OCI-LY7 (cell line): ENCODE results near the gene TNFRSF12A. TPM values are rescaled to one million over a fixed set of nuclear protein-coding genes. Genes with fewer than 3 reads are reported as not detected.
A peak's percentile ranks its signal among the peaks of the same experiment; 100 is the strongest.
"Not testable (repeated sequence)": the region's sequence is repeated elsewhere in the genome, so short reads cannot be mapped to it uniquely, and the experiment has no call there.

Experiments
- BruUV-seq: library from RNA; stranded (reverse); fragments of 400-500 nt; replicated peaks from 2 replicates; lab custom pipeline; 2021; lab: Mats Ljungman, UMichigan
- CTCF ChIA-PET: fragments of 300-600 bp; sonication (Branson Sonifier 250); formaldehyde crosslinking; loops from one replicate; lab custom pipeline; 2022; ENCODE audit warnings: antibody characterized with exemption; ENCODE audit not compliant: unreplicated experiment; lab: Charles Lee
- POLR2A ChIA-PET: fragments of 300-600 bp; sonication (Branson Sonifier 250); formaldehyde crosslinking; loops from one replicate; lab custom pipeline; 2022; ENCODE audit warnings: antibody characterized with exemption; lab: Charles Lee
- DNase-seq: peaks from one replicate; pipeline ENCODE4 v3.0.0-alpha.2; 2015; ENCODE audit warnings: low spot score
- H2AFZ ChIP-seq: fragments of 200-600 bp; sonication (generic), shearing (Covaris generic); 2 replicates; pipeline ENCODE4 v1.6.1; 2014; ENCODE audit warnings: mild to moderate bottlenecking, antibody characterized with exemption, low read length, moderate library complexity
- H3K27ac ChIP-seq: fragments of 200-600 bp; sonication (generic); 2 replicates; pipeline ENCODE4 v1.5.1; 2014; ENCODE audit warnings: mixed run types, low read depth, mild to moderate bottlenecking, moderate library complexity, low read length, inconsistent platforms; ENCODE audit not compliant: poor library complexity, severe bottlenecking
- H3K36me3 ChIP-seq: fragments of 200-600 bp; sonication (generic); 2 replicates; pipeline ENCODE4 v1.6.1; 2014; ENCODE audit warnings: mild to moderate bottlenecking, antibody characterized with exemption, low read length, moderate library complexity, mixed read lengths; ENCODE audit not compliant: insufficient read depth
- H3K4me1 ChIP-seq: fragments of 200-600 bp; sonication (generic); 2 replicates; pipeline ENCODE4 v1.5.1; 2014; ENCODE audit warnings: mild to moderate bottlenecking, low read length; ENCODE audit not compliant: insufficient read depth, poor library complexity, severe bottlenecking
- H3K4me2 ChIP-seq: fragments of 200-600 bp; sonication (generic); 2 replicates; pipeline ENCODE4 v1.6.1; 2014; ENCODE audit warnings: mild to moderate bottlenecking, low read length
- H3K4me3 ChIP-seq: fragments of 200-600 bp; sonication (generic); 2 replicates; pipeline ENCODE4 v1.5.1; 2014; ENCODE audit warnings: mild to moderate bottlenecking, low read depth, low read length; ENCODE audit not compliant: poor library complexity, severe bottlenecking
- H3K79me2 ChIP-seq: fragments of 200-600 bp; sonication (generic); 2 replicates; pipeline ENCODE4 v1.6.1; 2016; ENCODE audit warnings: low read depth, mild to moderate bottlenecking, low read length, moderate library complexity, mixed read lengths; ENCODE audit not compliant: insufficient read depth
- H3K9me2 ChIP-seq: fragments of 200-600 bp; sonication (generic); 2 replicates; pipeline ENCODE4 v1.6.1; 2016; ENCODE audit warnings: mild to moderate bottlenecking, low read length, mixed read lengths; ENCODE audit not compliant: insufficient read depth
- H3K9me3 ChIP-seq: fragments of 200-600 bp; sonication (generic); 2 replicates; pipeline ENCODE4 v1.6.1; 2014; ENCODE audit warnings: mild to moderate bottlenecking, mixed run types, low read length, mixed read lengths
- H4K20me1 ChIP-seq: fragments of 200-600 bp; sonication (generic); 2 replicates; pipeline ENCODE4 v1.6.1; 2014; ENCODE audit warnings: mild to moderate bottlenecking, antibody characterized with exemption, low read length, moderate library complexity, mixed read lengths; ENCODE audit not compliant: insufficient read depth
- EZH2phosphoT487 ChIP-seq: fragments of 200-600 bp; sonication (generic); IDR thresholded peaks from 2 replicates; pipeline ENCODE4 v1.6.1; 2018; ENCODE audit warnings: low read depth, borderline replicate concordance, mild to moderate bottlenecking, mixed run types, antibody characterized with exemption, low read length, moderate library complexity, mixed read lengths
- intact Hi-C: fragments of 100-400 bp; cut with micrococcal nuclease; formaldehyde crosslinking; loops from one replicate; pipeline ENCODE4 v1.10.0; 2022; ENCODE audit not compliant: unreplicated experiment
- total RNA-seq, 2 experiments: library from RNA; depleted of rRNA in 1 of 2; stranded (reverse); fragments of >200 nt in 1 of 2; shearing (Covaris generic) in 1 of 2; gene quantifications; 2 replicates each; pipeline ENCODE4 v1.2.3, GENCODE V29; 2014 to 2022
- TF ChIP-seq, protein P1 (sequence below): fragments of 200-600 bp; sonication (generic); conservative IDR thresholded peaks from 2 replicates; pipeline ENCODE4 v1.5.1; 2014; ENCODE audit warnings: mild to moderate bottlenecking, antibody characterized with exemption, low read length, moderate library complexity, mixed read lengths

TNFRSF12A gene
- total RNA-seq, 2 experiments from 2014 or later: 1.9 to 4.9 TPM

DNA sequence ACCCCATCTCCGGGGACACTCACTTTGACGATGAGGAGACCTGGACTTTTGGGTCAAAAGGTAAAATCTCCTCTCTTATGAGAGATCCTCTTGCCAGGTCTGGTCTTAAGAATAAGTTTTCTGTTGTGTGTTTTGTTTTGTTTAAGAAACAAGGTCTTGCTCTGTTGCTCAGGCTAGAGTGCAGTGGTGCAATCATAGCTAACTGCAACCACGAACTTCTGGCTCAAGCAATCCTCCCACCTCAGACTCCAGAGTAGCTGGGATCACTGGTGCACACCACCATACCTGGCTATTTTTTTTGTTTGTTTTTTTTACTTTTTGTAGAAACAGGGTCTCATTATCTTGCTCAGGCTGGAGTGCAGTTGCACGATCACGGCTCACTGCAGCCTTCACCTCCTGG lies 30.3 kb downstream of the TNFRSF12A start:
- BruUV-seq: no TSS peak

GRCh38 chr16:3051009-3051408 lies 30.8 kb downstream of the TNFRSF12A start:
- CTCF ChIA-PET: no interaction called here
- Histone ChIP-seq H2AFZ (no peak overlapping the region), H3K79me2 (no peaks in the 10 kb centered on the region), H3K4me2 (no peak overlapping the region), H3K9me3 (no peaks in the 10 kb centered on the region), H3K9me2 (no peaks in the 10 kb centered on the region), H3K36me3 (no peaks in the 10 kb centered on the region), H3K4me1 (peaks cover 34% of the 10 kb centered on the region), H3K27ac (no peak overlapping the region), H4K20me1 (no peaks in the 10 kb centered on the region), H3K4me3 (no peak overlapping the region)
- TF ChIP-seq, protein P1, sequence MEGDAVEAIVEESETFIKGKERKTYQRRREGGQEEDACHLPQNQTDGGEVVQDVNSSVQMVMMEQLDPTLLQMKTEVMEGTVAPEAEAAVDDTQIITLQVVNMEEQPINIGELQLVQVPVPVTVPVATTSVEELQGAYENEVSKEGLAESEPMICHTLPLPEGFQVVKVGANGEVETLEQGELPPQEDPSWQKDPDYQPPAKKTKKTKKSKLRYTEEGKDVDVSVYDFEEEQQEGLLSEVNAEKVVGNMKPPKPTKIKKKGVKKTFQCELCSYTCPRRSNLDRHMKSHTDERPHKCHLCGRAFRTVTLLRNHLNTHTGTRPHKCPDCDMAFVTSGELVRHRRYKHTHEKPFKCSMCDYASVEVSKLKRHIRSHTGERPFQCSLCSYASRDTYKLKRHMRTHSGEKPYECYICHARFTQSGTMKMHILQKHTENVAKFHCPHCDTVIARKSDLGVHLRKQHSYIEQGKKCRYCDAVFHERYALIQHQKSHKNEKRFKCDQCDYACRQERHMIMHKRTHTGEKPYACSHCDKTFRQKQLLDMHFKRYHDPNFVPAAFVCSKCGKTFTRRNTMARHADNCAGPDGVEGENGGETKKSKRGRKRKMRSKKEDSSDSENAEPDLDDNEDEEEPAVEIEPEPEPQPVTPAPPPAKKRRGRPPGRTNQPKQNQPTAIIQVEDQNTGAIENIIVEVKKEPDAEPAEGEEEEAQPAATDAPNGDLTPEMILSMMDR: no peak
- TF ChIP-seq EZH2phosphoT487: no peak
- DNase-seq: no peak
- POLR2A ChIA-PET: no interaction called here
- no TSS peak for BruUV-seq
- intact Hi-C loops: no loop called here

More for the DNA sequence above, 30.3 kb downstream of the TNFRSF12A start:
- H4K20me1 ChIP-seq: no peaks in the 10 kb centered on the region
- H3K9me3 ChIP-seq: no peaks in the 10 kb centered on the region
- peaks cover 33% of the 10 kb centered on the region for H3K4me1 ChIP-seq
- ChIA-PET CTCF (no interaction called here), POLR2A (interaction anchor here (1.1 kb wide), 1 partner anchor 19 kb away, joined by 3 read pairs; no protein-coding TSS in a partner anchor)
- no peaks in the 10 kb centered on the region for H3K36me3 ChIP-seq
- no peak overlapping the region for H3K27ac ChIP-seq
- H3K79me2 ChIP-seq: no peaks in the 10 kb centered on the region
- DNase-seq: no peak
- no peak overlapping the region for H3K4me3 ChIP-seq
- no peak overlapping the region for H2AFZ ChIP-seq
- no peaks in the 10 kb centered on the region for H3K9me2 ChIP-seq
- TF ChIP-seq, protein P1: no peak
- TF ChIP-seq EZH2phosphoT487: no peak
- intact Hi-C loops: no loop called here
- H3K4me2 ChIP-seq: 0 out of 2 replicates have a peak overlapping the region, but pooled peaks have one; percentile 9

GRCh38 chr16:3051494-3051893 lies 31.3 kb downstream of the TNFRSF12A start:
- Histone ChIP-seq H3K4me2 (no peak overlapping the region), H3K4me1 (peaks cover 34% of the 10 kb centered on the region), H3K9me3 (no peaks in the 10 kb centered on the region), H2AFZ (no peak overlapping the region), H3K27ac (no peak overlapping the region), H3K79me2 (no peaks in the 10 kb centered on the region), H3K4me3 (no peak overlapping the region), H3K36me3 (no peaks in the 10 kb centered on the region), H3K9me2 (no peaks in the 10 kb centered on the region), H4K20me1 (no peaks in the 10 kb centered on the region)
- ChIA-PET POLR2A (no interaction called here), CTCF (no interaction called here)
- TF ChIP-seq, protein P1: no peak
- no peak for TF ChIP-seq EZH2phosphoT487
- no peak for DNase-seq
- intact Hi-C loops: no loop called here
- no TSS peak for BruUV-seq

DNA sequence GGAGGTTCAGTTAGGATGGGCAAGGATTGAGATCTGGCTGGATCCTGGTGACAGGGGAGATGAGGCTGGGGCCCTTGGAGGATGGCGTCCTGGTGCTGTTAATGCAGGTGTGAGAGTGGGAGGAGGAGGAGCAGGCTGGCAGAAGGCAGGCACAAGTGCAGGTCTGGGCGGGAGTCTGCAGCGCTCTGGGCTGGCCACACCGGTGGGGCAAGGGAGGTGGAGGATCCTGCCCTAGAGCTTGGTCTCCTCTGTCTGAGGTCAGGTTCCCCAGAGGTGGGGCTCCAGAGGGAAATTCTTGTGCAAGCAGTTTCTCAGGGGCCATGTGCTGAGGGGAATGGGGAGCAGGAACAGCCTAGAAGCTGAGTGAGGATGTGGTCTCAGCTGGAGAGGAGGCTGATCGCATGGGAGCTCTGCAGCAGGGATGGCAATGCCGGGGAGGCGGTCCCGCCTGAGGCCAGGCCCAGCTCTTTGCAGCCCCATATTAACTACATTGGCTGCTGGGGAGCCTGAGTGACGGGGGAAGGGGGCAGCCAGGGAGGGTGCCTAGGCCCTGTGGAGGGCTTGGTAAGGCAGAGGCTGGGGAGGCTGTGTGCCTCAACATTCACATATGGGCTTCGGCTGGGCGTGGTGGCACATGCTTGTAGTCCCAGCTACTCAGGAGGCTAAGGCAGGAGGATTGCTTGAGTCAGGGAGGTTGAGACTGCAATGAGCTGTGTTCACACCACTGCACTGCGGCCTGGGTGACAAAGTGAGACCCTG lies 32.6 kb downstream of the TNFRSF12A start:
- DNase-seq, POLR2A ChIA-PET, H3K79me2 ChIP-seq, CTCF ChIA-PET, H3K4me2 ChIP-seq, H3K9me2 ChIP-seq, H2AFZ ChIP-seq, BruUV-seq, intact Hi-C loops, H3K4me3 ChIP-seq, H3K9me3 ChIP-seq, H3K27ac ChIP-seq, H4K20me1 ChIP-seq, H3K36me3 ChIP-seq: not testable (repeated sequence)
- peaks cover 34% of the 10 kb centered on the region for H3K4me1 ChIP-seq
